K562 (cell line): Measurements from ENCODE around the gene PTGES3. TPM values are rescaled to one million over a fixed set of nuclear protein-coding genes. Genes with fewer than 3 reads are reported as not detected.

Experiments used
- CREB1 ChIP-seq, 2 experiments: sonication (generic) in 1 of 2; formaldehyde crosslinking in 1 of 2; IDR thresholded peaks; 2 replicates each; pipeline versions ENCODE4 v1.6.1 to v1.8.0; 2012 to 2022; ENCODE audit warnings: inconsistent platforms in 1 of 2, mild to moderate bottlenecking in 1 of 2, missing genetic modification reagents in 1 of 2, moderate library complexity in 1 of 2
- ESRRA ChIP-seq: fragments of 450-650 bp; IDR thresholded peaks from 2 replicates; pipeline ENCODE4 v1.6.1; 2014; ENCODE audit warnings: low read depth, mild to moderate bottlenecking, moderate library complexity, borderline replicate concordance
- RHOXF2B ChIP-seq: fragments of 250-450 bp; sonication (Bioruptor Pico); conservative IDR thresholded peaks from 2 replicates; pipeline ENCODE4 v1.5.1; 2021
- SIRT6 ChIP-seq: IDR thresholded peaks from one replicate; pipeline ENCODE4 v1.6.1; 2012; ENCODE audit warnings: low read depth, mild to moderate bottlenecking, control low read depth, inconsistent platforms, low read length, moderate library complexity
- SREBF2 ChIP-seq: sonication (generic); formaldehyde crosslinking; IDR thresholded peaks from 2 replicates; pipeline ENCODE4 v1.4.0; 2020; ENCODE audit warnings: mild to moderate bottlenecking, missing genetic modification reagents
- TCFL5 ChIP-seq: fragments of 250-450 bp; sonication (Bioruptor Pico); conservative IDR thresholded peaks from 2 replicates; pipeline ENCODE4 v1.6.1; 2021; ENCODE audit warnings: mild to moderate bottlenecking, moderate library complexity, matching md5 sums
- THRAP3 ChIP-seq: fragments of 450-650 bp; IDR thresholded peaks from 2 replicates; pipeline ENCODE4 v1.6.1; 2016; ENCODE audit warnings: mild to moderate bottlenecking, inconsistent platforms, borderline replicate concordance
- TOE1 ChIP-seq, 2 experiments: fragments of 450-650 bp in 1 of 2; sonication (generic) in 1 of 2; formaldehyde crosslinking in 1 of 2; IDR thresholded peaks; 2 replicates each; pipeline versions ENCODE4 v1.7.1 to v1.8.0; 2016 to 2022; ENCODE audit warnings: borderline replicate concordance in 2 of 2, mild to moderate bottlenecking in 2 of 2, antibody characterized with exemption in 1 of 2, inconsistent platforms in 1 of 2, low read depth in 1 of 2, missing genetic modification reagents in 1 of 2, moderate library complexity in 1 of 2
- ZNF274 ChIP-seq: IDR thresholded peaks from 2 replicates; pipeline ENCODE4 v1.6.1; 2011; ENCODE audit warnings: low read depth, mild to moderate bottlenecking, low read length, moderate library complexity, borderline replicate concordance
- polyA plus RNA-seq, 8 experiments: library from polyadenylated mRNA; depleted of rRNA in 4 of 8; stranded (reverse) in 5 of 8; unstranded in 3 of 8; fragments of >200 nt; fragmentation: Nextera tagmentation in 2 of 8; fragmentation: Illumina TruSeq in 1 of 8; extraction: Ambion mirVana in 2 of 8; extraction: Trizol in 1 of 8; gene quantifications; 2 replicates each; pipeline versions ENCODE4 v1.2.1 to v1.2.3, GENCODE V29; 2011 to 2014; ENCODE audit warnings: inconsistent platforms in 1 of 8, missing spikeins in 1 of 8
- total RNA-seq, 7 experiments: library from RNA; depleted of rRNA in 6 of 7; stranded (reverse); fragments of >200 nt in 6 of 7; fragmentation: Illumina TruSeq in 2 of 7; extraction: Trizol in 2 of 7; gene quantifications; 2 replicates each; pipeline versions ENCODE4 v1.2.1 to v1.2.3, GENCODE V29; 2011 to 2021; ENCODE audit warnings: low replicate concordance in 1 of 7
- TF ChIP-seq, protein P1 (sequence below): fragments of 450-650 bp; conservative IDR thresholded peaks from 2 replicates; pipeline ENCODE4 v1.6.1; 2016; ENCODE audit warnings: missing genetic modification characterization, low read depth, mild to moderate bottlenecking, missing compliant biosample characterization, moderate library complexity
- TF ChIP-seq, protein P2 (sequence below): fragments of 250-450 bp; sonication (Bioruptor Pico); IDR thresholded peaks from 2 replicates; pipeline ENCODE4 v1.6.1; 2021; ENCODE audit warnings: mild to moderate bottlenecking
- TF ChIP-seq, protein P3 (sequence below): fragments of 450-650 bp; IDR thresholded peaks from 2 replicates; pipeline ENCODE4 v1.6.1; 2017; ENCODE audit warnings: antibody characterized with exemption, mild to moderate bottlenecking
- TF ChIP-seq, protein P4 (sequence below): sonication (generic); formaldehyde crosslinking; IDR thresholded peaks from 2 replicates; pipeline ENCODE4 v1.8.1; 2023; ENCODE audit warnings: missing genetic modification reagents, mild to moderate bottlenecking, borderline replicate concordance

Gene PTGES3
- total and polyA plus RNA-seq, 9 of the 15 experiments (the other 6 are each of a cell fraction or from before 2014, with no cell fraction given) = 163 to 501 (median 213) TPM

DNA sequence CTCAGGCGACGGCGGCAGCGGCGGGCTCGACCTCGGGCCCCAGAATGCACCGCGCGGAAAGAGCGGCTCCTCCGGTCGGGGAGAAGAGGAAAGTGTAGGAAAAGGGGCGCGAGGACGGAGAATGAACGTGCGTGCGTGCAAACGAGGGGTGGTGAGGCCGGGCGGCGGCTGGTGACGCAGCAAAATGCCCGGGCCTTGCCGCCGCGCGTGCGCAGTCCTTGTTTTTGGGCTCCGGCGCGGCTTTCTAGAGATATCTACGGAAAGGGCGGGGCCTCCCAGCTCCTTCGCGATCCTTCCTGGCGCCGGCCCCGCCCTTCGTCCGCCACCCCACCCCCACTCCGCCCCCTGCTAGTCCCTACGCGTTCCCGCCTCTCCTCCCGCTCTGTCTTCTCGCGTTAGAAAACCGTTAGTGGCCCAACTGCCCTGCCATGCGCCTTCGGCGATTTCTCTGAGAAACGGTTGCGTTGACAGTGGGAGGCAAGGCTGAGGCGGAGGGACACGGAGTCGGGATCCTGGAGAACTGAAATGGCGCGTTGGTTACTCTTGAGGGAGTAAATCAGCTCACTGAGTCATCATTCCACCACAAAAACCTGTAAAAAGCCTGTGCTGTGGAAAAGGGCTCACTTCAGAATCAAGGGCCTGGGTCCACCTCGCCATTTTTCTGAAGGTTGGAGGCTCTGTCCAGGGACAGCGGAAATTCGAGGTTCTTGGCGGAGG lies at the start of gene PTGES3 (continued):
- TF ChIP-seq, protein P1, sequence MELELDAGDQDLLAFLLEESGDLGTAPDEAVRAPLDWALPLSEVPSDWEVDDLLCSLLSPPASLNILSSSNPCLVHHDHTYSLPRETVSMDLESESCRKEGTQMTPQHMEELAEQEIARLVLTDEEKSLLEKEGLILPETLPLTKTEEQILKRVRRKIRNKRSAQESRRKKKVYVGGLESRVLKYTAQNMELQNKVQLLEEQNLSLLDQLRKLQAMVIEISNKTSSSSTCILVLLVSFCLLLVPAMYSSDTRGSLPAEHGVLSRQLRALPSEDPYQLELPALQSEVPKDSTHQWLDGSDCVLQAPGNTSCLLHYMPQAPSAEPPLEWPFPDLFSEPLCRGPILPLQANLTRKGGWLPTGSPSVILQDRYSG (tag) = 0 out of 2 replicates have a peak, but pooled peaks have one; percentile 55
- TF ChIP-seq TCFL5 (CRISPR knock-in tag) (no peak), SREBF2 (no peak), TOE1 (IDR thresholded peaks at IDR 0.05; ENCODE audit: borderline replicate concordance) (peak; percentile 50; the same call in 1 of the 2 replicates), TOE1 (CRISPR knock-in tag; IDR thresholded peaks at IDR 0.05; ENCODE audit: borderline replicate concordance, low read depth) (peak; percentile 44; the same call in 1 of the 2 replicates), ZNF274 (no peak), THRAP3 (peak; percentile 82; the same call in 1 of the 2 replicates), SIRT6 (no peak), CREB1 (IDR thresholded peaks at IDR 0.05) (peak; percentile 96), CREB1 (CRISPR knock-in tag; IDR thresholded peaks at IDR 0.05) (peak; percentile 93), RHOXF2B (CRISPR knock-in tag) (0 out of 2 replicates have a peak, but pooled peaks have one; percentile 32), ESRRA (0 out of 2 replicates have a peak, but pooled peaks have one; percentile 29)
- TF ChIP-seq, protein P2, sequence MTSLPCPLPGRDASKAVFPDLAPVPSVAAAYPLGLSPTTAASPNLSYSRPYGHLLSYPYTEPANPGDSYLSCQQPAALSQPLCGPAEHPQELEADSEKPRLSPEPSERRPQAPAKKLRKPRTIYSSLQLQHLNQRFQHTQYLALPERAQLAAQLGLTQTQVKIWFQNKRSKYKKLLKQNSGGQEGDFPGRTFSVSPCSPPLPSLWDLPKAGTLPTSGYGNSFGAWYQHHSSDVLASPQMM (CRISPR knock-in tag) = no peak
- TF ChIP-seq, protein P3, sequence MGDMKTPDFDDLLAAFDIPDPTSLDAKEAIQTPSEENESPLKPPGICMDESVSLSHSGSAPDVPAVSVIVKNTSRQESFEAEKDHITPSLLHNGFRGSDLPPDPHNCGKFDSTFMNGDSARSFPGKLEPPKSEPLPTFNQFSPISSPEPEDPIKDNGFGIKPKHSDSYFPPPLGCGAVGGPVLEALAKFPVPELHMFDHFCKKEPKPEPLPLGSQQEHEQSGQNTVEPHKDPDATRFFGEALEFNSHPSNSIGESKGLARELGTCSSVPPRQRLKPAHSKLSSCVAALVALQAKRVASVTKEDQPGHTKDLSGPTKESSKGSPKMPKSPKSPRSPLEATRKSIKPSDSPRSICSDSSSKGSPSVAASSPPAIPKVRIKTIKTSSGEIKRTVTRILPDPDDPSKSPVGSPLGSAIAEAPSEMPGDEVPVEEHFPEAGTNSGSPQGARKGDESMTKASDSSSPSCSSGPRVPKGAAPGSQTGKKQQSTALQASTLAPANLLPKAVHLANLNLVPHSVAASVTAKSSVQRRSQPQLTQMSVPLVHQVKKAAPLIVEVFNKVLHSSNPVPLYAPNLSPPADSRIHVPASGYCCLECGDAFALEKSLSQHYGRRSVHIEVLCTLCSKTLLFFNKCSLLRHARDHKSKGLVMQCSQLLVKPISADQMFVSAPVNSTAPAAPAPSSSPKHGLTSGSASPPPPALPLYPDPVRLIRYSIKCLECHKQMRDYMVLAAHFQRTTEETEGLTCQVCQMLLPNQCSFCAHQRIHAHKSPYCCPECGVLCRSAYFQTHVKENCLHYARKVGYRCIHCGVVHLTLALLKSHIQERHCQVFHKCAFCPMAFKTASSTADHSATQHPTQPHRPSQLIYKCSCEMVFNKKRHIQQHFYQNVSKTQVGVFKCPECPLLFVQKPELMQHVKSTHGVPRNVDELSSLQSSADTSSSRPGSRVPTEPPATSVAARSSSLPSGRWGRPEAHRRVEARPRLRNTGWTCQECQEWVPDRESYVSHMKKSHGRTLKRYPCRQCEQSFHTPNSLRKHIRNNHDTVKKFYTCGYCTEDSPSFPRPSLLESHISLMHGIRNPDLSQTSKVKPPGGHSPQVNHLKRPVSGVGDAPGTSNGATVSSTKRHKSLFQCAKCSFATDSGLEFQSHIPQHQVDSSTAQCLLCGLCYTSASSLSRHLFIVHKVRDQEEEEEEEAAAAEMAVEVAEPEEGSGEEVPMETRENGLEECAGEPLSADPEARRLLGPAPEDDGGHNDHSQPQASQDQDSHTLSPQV = peak; percentile 86
- TF ChIP-seq, protein P4, sequence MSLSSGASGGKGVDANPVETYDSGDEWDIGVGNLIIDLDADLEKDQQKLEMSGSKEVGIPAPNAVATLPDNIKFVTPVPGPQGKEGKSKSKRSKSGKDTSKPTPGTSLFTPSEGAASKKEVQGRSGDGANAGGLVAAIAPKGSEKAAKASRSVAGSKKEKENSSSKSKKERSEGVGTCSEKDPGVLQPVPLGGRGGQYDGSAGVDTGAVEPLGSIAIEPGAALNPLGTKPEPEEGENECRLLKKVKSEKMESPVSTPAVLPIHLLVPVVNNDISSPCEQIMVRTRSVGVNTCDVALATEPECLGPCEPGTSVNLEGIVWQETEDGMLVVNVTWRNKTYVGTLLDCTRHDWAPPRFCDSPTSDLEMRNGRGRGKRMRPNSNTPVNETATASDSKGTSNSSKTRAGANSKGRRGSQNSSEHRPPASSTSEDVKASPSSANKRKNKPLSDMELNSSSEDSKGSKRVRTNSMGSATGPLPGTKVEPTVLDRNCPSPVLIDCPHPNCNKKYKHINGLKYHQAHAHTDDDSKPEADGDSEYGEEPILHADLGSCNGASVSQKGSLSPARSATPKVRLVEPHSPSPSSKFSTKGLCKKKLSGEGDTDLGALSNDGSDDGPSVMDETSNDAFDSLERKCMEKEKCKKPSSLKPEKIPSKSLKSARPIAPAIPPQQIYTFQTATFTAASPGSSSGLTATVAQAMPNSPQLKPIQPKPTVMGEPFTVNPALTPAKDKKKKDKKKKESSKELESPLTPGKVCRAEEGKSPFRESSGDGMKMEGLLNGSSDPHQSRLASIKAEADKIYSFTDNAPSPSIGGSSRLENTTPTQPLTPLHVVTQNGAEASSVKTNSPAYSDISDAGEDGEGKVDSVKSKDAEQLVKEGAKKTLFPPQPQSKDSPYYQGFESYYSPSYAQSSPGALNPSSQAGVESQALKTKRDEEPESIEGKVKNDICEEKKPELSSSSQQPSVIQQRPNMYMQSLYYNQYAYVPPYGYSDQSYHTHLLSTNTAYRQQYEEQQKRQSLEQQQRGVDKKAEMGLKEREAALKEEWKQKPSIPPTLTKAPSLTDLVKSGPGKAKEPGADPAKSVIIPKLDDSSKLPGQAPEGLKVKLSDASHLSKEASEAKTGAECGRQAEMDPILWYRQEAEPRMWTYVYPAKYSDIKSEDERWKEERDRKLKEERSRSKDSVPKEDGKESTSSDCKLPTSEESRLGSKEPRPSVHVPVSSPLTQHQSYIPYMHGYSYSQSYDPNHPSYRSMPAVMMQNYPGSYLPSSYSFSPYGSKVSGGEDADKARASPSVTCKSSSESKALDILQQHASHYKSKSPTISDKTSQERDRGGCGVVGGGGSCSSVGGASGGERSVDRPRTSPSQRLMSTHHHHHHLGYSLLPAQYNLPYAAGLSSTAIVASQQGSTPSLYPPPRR (CRISPR knock-in tag) = peak; percentile 25; the same call in 1 of the 2 replicates
